Measurements from ENCODE around the gene TENM4.

- TF ChIP-seq, protein P1, sequence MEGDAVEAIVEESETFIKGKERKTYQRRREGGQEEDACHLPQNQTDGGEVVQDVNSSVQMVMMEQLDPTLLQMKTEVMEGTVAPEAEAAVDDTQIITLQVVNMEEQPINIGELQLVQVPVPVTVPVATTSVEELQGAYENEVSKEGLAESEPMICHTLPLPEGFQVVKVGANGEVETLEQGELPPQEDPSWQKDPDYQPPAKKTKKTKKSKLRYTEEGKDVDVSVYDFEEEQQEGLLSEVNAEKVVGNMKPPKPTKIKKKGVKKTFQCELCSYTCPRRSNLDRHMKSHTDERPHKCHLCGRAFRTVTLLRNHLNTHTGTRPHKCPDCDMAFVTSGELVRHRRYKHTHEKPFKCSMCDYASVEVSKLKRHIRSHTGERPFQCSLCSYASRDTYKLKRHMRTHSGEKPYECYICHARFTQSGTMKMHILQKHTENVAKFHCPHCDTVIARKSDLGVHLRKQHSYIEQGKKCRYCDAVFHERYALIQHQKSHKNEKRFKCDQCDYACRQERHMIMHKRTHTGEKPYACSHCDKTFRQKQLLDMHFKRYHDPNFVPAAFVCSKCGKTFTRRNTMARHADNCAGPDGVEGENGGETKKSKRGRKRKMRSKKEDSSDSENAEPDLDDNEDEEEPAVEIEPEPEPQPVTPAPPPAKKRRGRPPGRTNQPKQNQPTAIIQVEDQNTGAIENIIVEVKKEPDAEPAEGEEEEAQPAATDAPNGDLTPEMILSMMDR (IDR thresholded peaks at IDR 0.05) = no peak
- TF ChIP-seq POLR2A (IDR thresholded peaks at IDR 0.05) = no peak
These were observed 787.4 kb downstream of the TENM4 start for GRCh38 chr11:78653294-78653909.

All from Peyer's patch (tissue), 4 donors.